HK-2 (cell line): Measurements from ENCODE around the gene BCAR3.
"Not testable (repeated sequence)": the region's sequence is repeated elsewhere in the genome, so short reads cannot be mapped to it uniquely, and the experiment has no call there.

Experiments used
- DNase-seq: peaks from one replicate; pipeline ENCODE4 v3.0.0-alpha.2; 2018; ENCODE audit not compliant: unreplicated experiment

Gene BCAR3

DNA sequence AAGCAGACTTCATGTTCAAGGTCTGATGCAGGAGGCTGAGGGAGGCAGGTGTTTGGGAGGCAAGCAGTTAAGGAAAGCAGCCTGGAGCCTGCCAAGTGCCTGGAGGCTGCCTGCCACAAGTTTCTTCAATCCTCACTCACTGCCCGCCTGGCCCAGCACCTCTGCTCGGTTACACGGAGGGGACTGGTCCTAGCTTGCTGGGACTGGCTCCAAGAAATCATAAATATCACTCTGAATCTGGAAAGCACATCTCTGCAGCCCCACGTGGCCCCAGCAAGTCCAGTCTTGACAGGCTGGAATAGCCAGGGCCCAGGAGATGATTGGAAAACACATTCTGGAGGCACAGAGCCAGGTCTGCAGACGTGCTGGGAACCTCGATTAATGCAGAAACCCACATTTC is 83.9 kb downstream of the BCAR3 start:
- no peak for DNase-seq

DNA sequence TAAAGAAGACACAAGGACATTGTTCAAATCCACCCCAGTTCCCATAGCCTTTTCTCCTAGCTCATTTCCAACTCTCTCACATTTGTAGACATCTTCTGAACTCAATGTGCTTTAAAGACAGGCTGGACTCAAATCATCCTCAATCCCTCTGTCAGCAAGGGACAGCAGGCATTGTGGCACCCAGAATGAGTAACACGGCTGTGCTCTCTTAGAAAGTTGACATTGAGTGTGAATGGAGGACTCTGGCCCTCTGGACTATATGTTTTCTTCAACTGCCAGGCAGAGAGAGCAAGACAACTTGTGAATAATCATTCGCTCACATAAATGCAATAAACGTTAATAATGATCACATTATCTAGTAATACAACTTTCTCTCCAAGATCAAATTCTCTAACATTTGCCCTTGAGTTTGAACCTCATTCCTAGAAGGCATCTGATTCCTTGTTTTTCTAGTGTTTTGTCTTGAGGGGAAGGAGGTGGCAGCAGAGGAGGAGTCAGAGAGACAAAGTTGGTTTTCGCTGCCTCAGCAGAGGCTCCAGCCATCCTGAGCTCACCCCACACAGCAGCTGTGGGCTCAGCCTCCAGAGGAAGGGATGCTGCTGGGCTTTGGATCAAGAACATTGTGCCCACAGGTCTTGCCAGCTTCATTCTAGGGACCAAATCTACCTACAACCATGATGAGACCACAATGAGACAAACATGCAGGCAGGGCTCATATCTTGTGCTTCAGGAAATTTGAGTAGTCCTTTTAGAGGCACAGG is 85.1 kb downstream of the BCAR3 start:
- DNase-seq, result no peak

DNA sequence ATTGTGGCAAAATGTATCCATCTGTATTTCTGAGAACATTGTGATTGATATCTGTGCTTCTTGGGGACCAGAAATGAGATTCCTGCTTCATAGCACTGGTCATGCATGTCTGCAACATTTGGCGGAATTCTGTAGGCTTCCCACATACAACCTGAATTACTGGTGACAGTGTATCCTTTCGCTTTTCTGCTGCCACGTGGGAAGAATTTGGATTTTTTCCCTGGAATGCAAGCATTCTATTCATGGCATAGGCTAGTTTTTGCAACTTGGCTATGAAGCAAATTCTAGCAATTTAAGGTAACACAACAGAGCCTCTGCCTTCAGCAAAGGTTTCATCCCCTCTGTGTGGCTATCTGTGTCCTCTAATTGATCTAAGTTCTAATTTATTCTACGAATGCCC is 85.9 kb downstream of the BCAR3 start:
- DNase-seq, result no peak

DNA sequence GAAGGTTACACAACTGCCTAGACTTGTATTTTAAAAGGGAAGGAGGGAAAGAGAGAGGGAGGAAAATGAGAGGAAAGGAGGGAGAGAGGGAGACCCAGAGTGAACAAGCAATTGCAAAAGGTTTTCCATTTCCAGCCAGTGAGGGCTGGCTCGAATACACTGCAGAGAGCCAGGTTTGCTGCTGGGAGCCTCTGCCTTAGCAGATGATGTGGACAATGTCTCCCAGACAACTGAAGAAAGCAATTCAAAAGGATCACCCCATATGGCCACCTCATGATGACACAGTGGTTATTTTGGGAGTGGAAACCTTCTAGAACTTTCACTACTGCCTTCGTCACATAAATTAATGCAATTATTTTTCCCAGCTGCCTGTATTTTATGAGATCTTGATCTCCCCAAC is 86.4 kb downstream of the BCAR3 start:
- no peak for DNase-seq

DNA sequence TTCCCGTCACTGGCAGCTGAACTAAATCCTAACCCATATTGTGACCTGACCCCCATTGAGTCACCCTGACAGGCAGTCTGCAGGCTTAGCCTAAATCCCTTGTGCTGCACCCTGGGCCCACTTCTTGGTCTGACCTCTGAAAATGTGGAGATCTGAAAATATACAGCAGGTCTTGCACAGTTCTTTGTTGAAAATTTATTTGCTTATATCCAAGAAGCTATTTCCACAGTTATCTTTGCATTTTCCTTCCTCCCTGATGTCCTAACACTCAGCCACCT is 87.1 kb downstream of the BCAR3 start:
- no peak for DNase-seq

DNA sequence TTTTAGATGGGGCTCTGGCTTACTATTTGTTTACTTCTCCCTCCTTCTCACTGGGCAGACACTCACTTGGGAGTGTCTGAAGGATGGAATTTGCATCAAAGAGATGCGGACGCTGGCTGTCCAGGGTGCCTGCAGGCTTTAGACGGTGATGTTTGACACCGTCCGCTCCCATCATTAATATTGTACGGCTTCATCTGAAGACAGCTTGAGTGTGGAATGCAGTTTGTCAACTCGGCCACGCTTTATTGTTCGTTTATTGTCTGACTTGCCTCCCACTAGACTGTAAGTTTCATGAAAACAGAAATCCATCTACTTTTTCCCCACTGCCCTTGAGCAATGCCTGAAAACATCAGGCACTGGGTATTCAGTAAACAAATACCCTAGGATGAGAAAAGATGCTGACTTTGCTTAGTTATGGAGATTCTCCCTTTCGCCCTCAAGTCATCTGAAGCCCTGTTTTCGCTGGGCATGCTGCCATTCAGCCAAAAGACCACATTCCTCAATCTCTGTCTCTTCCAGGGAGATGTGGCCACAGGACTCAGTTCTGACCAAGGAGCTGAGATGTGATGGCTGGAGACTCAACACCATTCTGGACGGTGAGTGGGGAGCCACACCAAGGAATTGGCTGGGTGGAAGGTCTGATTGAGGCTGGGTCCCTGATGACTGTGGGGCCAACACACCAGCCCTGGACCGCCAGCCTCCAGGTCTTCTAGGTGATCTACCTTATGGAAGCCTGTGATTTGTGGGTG is 87.6 kb downstream of the BCAR3 start:
- no peak for DNase-seq

DNA sequence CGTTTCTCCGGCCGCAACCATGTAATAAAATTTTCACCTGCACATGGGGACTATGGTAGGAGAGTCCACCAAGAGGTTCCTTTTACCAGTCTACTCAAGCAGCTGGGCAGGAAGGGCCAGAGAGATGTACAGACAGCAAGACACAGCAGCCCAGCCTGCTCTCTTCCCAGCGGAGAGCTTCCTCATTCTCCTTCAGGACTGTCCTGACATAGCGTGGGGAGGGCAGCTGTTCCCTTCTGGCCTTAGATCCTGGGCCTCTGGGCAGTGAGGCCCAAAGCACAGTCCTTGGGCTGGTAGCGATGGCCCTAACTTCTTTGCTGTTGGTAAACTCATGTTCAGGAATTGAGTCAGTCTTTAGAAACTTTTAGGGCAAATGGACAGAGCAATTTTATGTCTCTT is 89.1 kb downstream of the BCAR3 start:
- DNase-seq, result no peak

DNA sequence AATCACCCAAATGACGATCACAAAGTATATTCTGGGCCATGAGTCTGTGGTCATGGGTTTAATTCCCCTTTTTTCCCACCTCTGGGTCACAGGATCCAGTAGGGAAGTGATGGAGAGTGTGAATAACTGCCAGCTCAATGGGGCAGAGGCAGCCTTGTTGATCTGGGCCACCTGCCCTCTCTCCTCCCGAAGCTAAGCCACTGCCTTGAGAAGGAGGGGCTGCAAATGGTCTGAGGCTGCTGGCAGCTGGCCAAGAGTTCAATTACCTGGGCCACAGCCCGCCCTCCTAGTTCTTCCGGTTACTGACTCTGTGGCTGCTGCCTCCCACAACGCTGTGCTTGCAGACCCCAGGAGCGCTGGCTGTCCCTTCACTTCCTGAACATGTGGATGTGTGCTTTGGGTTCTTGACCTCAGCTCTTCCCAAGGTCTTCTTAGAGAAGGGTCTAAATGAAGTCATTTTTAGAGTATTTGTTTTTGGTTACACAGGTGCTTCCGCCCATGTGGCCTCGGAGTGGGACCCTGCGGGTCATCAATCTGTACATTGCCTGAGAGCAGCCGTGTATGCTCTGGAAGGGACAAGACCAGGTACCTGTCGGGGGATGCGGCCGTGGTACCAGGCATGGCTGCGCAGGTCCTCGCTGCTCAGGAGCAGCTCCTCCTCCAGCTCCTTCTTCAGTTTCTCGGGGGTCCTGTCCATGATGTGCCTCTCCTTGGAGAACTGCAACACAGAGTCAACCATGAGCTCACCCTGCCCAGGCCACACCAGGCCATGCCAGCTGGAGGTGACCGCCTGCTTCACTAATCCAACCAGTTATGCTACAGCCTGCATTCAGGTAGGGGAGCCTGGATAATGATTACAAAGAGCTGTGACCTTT is 89.7 kb downstream of the BCAR3 start:
- DNase-seq, result peak; percentile 81

DNA sequence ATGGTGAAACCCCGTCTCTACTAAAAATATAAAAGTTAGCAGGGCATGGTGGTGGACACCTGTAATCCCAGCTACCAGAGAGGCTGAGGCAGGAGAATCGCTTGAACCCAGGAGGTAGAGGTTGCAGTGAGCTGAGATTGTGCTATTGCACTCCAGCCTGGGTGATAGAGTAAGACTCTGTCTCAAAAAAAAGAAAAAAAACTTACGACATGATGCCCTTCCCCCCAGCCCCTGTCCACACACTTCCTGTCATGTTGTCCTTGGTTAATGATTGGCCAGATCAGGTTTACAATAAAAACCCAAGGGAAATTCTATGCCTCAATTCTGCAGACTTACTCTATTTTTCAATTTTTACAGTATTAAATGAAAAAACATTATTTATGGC is 90.4 kb downstream of the BCAR3 start:
- not testable (repeated sequence) for DNase-seq

DNA sequence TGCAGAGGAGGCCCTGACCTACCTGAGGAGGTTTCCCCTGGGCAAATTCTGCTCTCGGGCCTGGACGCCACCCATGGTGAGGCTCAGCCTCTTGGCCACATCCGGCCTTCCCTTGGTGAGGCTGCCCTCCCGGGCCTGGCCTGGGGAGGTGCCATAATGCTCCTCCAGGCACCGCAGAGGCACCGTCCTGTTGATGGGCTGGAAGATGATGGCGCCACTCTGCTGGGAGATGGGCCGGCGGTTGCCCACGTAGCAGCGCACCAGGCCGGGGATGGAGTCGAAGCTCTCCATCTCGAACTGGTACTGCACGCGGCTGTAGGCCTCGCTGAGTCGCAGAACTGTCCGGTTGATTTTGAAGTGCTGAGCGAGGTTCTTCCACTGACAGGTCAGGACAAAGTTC is 92.7 kb downstream of the BCAR3 start:
- DNase-seq, result no peak

DNA sequence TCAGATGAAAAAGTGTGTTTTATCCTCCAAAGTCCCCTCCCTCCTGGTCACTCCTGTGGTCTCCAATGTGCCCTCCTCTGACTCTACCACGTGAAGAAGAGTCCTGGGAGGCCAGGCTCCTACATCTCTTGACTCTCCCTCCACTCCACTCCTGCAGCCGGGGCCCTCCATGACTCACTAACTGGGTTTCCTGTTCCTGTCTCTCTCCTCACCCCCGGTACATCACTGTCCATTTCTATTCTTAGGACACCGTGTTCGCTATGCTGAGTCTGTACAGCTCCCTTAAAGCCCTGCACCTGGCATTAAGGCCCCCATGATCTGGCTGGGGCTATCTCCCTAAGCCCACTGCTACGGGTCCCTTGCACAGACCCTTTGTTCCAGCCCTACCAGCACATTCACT is 93.4 kb downstream of the BCAR3 start:
- peak; percentile 20 for DNase-seq

DNA sequence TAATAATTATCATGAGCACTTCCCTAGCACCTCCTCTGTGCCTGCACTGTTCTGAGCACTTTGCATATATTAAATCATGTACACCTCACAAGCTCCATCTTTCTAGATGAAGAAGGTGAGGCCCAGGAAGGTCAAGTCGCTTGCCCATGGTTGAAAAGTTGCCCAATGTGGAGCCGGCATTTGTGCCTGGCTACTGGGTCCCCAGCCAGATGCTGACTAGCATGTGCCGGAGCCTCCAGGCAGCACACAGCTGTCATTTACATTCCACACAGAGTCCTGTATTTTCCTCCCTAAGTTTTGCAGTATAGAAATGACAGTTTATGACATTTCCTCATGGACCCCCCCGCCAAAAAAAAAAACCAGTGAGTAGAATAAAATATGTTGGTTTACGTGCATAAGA is 94.3 kb downstream of the BCAR3 start:
- DNase-seq, result no peak

DNA sequence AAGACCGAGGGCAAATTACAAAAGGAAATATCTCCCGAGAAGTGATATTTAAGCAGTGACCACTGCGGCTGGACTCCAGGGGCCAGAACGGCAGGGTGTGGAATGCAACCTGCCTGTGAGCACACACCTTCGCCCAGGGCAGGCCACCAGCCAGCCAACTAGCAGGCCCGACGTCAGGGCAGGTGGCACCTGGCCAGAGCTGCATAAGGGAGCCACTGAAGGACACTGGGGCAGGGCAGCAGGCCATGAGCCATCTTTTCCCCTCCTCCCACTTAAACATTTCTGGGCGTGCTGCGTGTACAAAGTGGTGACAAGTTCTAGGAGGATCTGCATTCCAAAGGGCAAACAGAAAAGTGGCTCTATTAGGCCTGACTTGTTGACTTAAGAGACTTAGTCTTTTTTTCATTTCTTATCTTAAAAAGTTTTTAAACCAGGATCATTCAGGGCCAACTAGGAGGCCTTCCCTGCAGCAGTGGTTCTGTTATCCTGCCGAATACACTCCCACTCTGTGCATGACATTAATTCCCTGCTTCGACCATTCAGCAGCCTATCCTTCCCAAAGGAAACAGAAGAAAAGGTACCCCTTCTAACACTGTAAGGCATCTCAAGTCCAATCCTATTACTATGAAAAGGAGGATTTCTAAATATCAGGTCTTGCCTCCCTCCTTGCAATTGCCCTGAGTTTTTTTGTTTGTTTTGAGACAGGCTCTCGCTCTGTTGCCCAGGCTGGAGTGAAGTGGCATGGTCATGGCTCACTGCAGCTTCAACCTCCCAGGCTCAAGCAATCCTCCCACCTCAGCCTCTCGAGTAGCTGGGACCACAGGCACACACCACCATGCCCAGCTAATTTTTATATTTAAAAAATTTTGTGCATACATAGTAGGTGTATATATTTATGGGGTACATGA is 96.3 kb downstream of the BCAR3 start:
- DNase-seq, result no peak

DNA sequence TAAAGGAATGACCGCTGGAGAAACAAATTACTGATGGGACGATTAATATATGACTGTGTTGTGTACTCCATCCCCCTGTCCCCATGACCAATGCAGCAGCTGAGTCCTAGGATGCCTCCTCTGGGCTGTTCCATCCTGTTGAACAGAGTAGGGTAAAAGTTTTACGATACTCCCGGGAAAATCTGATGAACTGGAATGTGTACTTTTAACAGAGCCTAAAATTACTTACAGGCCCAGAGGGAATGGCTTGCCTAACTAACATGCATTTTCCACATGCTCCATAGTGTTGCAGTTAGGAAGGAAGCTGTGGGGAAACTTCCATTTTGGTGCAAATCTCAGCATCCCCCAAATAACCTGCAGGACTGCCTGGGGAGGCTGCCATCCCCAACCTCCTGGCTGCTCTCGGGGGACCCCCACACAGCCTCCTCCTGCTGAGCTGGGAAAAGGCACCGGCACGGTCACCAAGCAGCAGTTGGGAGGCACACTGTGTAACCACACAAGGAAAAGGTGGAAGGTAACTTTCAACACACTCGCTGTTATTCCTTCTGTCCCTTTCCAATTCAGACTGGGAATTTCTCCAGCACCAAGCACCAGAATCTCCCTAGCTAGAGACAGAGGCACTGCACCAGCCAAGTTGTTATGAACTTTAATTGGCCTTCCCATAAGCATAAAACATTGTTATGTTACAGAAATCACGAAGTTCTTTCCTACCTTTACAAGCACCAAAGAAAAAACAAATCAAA is 97.2 kb downstream of the BCAR3 start:
- DNase-seq, result no peak

DNA sequence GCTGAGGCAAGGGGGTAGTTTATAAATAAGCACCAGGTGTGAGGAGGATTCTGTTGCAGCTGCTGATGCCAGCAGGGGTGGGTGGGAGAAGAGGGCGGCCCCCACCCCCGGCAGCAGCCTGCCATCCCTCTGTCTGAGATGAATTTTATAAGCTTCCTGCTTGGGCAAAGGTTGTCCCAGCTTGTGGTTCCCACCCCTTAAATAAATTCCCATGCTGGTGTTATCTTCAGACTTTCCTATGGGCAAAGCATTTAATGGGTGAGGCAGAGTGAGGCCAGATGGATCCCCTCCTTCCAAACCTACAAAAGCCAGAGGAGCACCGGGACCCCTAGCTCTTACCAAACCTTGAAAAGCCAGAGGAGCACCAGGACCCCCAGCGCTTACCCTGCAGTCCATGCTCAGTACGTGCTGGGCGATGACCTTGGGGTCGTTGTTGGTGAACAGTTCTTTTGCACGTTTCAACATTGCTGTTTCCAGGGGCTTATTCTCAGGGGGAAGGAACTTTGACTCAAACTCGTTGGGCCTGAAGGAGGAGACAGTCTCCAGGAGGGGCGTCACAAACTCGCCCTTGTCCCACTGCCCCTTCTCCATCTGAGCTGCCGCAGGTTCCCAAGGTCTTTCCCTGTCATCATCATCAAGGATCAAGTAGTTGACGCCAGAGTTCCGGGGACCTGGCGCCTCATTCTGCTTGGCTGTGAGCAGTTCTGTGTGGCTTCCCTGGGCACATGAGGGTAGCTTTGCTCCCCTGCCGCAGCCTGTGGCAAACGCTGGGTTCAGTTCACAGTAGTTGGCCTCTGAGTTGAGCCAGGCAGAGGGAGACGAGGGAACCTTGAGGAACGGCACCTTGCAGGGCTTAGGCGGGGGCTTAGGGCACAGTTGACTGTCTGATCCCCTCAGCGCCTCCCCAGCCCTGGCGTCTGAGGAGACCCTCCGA is 99.5 kb downstream of the BCAR3 start:
- DNase-seq, result no peak

DNA sequence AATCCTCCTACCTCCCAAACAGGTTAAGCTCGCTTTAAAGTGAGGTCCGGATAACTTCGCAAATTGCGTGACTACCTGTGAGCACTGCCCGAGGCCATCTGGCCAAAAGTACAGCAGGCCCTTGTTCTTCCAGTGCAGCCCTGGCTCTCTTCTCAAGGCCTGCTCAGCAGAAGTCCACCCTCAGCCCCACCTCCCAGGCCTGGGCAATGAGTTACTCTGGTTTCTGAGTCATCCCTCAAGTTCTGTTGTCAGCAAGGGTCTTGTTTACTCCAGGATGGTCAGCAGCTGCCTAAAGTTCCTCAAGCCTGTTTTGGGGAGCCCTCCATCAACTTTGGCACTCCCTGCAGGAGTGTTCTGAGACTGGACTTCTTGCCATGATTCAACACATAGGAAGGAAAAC is 101.7 kb downstream of the BCAR3 start:
- peak; percentile 44 for DNase-seq

DNA sequence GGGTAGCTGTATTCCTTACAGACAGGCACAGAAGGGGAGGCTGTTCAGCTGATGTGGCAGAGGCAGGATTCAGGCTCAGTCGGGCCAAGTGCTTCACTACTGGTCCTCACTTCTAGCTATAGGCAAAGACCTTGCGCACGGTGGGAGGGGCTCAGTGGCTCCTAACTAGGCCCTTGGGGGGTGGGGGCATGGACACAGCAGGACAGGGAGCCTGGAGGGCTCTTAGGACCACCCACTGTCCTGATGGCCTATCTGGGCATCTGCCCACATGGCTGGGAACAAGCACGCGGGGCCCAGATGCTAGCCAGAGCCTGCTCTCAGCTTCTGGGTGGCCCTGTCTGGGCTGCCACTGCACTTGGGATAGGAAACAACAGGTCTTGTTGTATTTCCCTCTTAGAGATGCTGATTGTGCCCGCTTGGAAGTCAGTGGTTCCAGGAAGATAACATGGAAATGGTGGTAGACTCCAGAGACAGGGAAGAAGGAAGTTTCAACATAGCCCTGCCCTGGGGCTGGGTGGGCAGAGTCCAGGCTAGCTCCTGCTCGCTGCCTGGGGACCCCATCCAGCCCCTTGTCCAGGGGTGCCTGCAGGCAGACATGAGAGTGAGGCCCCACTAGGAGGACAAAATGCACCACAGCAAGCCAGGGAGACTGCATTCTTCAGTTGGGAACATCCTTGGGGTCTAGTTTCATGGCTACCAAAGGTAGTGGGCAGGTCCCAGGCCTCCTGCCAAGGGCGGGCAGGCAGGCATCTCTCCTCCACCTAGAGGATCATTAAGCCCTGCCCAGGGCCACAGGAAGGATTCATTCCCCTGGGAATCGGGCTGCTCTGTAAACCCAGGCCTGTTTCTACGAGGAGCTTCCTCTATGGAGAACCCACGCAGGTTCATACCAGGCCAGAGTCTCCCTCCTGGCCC is 102.5 kb downstream of the BCAR3 start:
- no peak for DNase-seq

DNA sequence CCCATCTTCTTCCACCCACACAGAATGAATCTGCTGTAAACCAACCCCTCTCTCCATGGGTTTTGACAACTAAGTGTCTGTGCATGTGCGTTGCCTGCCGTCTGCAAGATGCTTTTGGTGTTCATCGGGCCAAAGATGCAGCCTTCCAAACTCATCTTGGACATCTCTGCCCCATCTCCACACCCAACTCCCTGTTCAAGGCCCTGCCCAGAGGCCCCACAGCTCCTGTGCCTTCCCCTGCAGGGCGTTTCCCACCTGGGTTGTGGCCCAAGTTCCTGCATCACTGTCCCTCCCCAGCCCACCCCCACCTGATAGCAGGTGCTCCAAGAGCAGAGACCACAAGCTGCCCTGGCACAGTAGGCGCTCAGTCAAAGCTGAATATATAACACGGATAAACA is 103.2 kb downstream of the BCAR3 start:
- no peak for DNase-seq
